ENCODE data around the gene TSNAXIP1. TPM values are rescaled to one million over a fixed set of nuclear protein-coding genes. Genes with fewer than 3 reads are reported as not detected.

TSNAXIP1 gene
- total RNA-seq, 1 donor = 1.8 TPM

DNA sequence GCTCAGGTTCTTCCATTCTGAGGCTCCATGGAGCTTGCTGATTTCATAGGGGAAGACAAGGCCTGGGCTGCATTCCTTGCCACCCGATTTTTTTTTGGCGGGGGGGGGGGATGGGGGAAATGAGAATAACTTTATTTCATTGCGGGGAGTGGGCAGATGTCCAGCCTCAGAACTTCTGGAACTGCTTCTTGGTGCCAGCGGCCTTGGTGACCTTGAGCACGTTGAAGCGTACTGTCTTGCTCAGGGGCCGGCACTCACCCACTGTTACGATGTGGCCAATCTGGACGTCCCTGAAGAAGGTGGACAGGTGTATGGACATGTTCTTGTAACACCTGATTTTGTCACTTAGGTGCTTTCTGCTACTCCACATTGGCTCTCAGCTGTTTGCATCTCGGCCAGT lies 49.1 kb downstream of the TSNAXIP1 start:
- no peaks in the 10 kb centered on the region for H3K27me3 ChIP-seq (ENCODE audit: insufficient read depth, low read length)
- no peak overlapping the region for H3K4me2 ChIP-seq (ENCODE audit: insufficient read depth, low read length)
- H3K4me1 ChIP-seq (ENCODE audit: insufficient read depth, low read length) = peaks cover 22% of the 10 kb centered on the region
- no peak for TF ChIP-seq CTCF (IDR thresholded peaks at IDR 0.05; ENCODE audit: extremely low read depth, low read depth, low read length)
- H4K20me1 ChIP-seq (ENCODE audit: insufficient read depth, low read length) = peaks cover 57% of the 10 kb centered on the region
- H3K4me3 ChIP-seq (ENCODE audit: insufficient read depth, low read length) = no peak overlapping the region
- H3K9me3 ChIP-seq (ENCODE audit: low read depth, low read length) = no peaks in the 10 kb centered on the region
- peaks cover 7% of the 10 kb centered on the region for H3K36me3 ChIP-seq (ENCODE audit: insufficient read depth, low read length)
- peak; percentile 58 for DNase-seq (ENCODE audit: insufficient read length, low spot score, missing footprints)
- H3K79me2 ChIP-seq (ENCODE audit: insufficient read depth, low read length) = peaks cover 94% of the 10 kb centered on the region
- H3K27ac ChIP-seq (ENCODE audit: low read depth, low read length) = no peak overlapping the region
- no peak overlapping the region for H2AFZ ChIP-seq (ENCODE audit: low read length)

DNA sequence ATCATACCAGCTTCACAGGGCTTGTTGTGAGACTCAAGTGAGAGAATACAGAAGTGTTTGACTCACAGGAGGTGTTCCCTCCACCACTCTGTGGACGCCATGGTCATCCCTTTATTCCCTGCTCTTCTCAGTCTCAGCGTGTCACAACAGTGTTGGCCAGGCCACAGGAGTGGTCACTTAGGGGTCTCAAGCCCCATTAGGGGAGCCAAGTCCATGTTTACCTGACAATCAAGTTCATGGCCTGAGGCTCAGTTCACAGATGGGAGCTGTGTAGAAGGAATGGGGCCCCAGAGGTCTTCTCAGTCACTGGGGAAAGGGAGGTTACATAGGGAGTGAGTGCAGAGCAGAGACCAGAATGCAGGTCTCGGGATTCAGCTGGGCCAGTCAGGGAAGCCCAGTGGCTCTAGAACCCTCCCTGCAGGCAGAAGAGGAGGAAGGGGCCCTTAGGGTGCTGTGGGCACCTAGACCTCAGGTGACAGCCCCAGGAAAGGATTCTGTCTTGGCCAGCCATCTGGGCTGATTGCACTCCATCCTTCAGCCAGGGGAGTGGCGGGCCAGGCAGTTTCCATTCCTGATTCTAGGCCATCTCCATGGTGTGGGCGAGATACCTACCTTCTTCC lies 50.3 kb downstream of the TSNAXIP1 start:
- Histone ChIP-seq H3K4me2 (ENCODE audit: insufficient read depth, low read length) (peak overlapping the region; percentile 49), H3K27me3 (ENCODE audit: insufficient read depth, low read length) (no peaks in the 10 kb centered on the region), H3K4me1 (ENCODE audit: insufficient read depth, low read length) (peaks cover 34% of the 10 kb centered on the region), H3K4me3 (ENCODE audit: insufficient read depth, low read length) (no peak overlapping the region), H3K36me3 (ENCODE audit: insufficient read depth, low read length) (peaks cover 17% of the 10 kb centered on the region), H3K27ac (ENCODE audit: low read depth, low read length) (peak overlapping the region; percentile 97), H2AFZ (ENCODE audit: low read length) (no peak overlapping the region), H4K20me1 (ENCODE audit: insufficient read depth, low read length) (peaks cover 62% of the 10 kb centered on the region), H3K79me2 (ENCODE audit: insufficient read depth, low read length) (peaks cover 94% of the 10 kb centered on the region), H3K9me3 (ENCODE audit: low read depth, low read length) (no peaks in the 10 kb centered on the region)
- TF ChIP-seq CTCF (IDR thresholded peaks at IDR 0.05; ENCODE audit: extremely low read depth, low read depth, low read length) = no peak
- no peak for DNase-seq (ENCODE audit: insufficient read length, low spot score, missing footprints)

GRCh38 chr16:67857547-67858233 lies 51.0 kb downstream of the TSNAXIP1 start:
- Histone ChIP-seq H4K20me1 (ENCODE audit: insufficient read depth, low read length) (peaks cover 62% of the 10 kb centered on the region), H3K4me1 (ENCODE audit: insufficient read depth, low read length) (peaks cover 41% of the 10 kb centered on the region), H3K79me2 (ENCODE audit: insufficient read depth, low read length) (peaks cover 96% of the 10 kb centered on the region), H3K4me2 (ENCODE audit: insufficient read depth, low read length) (peak overlapping the region; percentile 49), H2AFZ (ENCODE audit: low read length) (no peak overlapping the region), H3K4me3 (ENCODE audit: insufficient read depth, low read length) (no peak overlapping the region), H3K27me3 (ENCODE audit: insufficient read depth, low read length) (no peaks in the 10 kb centered on the region), H3K36me3 (ENCODE audit: insufficient read depth, low read length) (peaks cover 17% of the 10 kb centered on the region), H3K9me3 (ENCODE audit: low read depth, low read length) (no peaks in the 10 kb centered on the region), H3K27ac (ENCODE audit: low read depth, low read length) (peak overlapping the region; percentile 97)
- TF ChIP-seq CTCF (IDR thresholded peaks at IDR 0.05; ENCODE audit: extremely low read depth, low read depth, low read length) = no peak
- DNase-seq (ENCODE audit: insufficient read length, low spot score, missing footprints) = peak; percentile 98

DNA sequence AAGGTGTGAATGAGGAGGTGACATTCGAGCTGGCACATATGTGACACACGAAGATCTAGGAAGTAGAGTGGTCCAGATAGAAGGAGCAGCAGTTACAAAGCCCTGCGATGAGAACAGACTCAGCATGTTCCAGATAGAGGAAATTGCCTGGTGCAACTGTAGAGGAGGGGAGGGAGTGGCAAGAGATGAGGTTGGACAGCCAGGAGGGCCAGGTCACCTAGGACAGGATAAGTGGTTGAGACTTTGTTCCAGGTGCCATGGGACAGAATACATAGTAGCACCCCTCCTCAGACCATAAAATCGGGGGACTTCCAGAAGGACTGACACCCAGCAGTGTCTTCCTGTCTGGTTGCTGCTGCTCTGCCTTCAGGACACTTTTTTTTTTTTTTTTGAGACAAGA lies 51.8 kb downstream of the TSNAXIP1 start:
- DNase-seq (ENCODE audit: insufficient read length, low spot score, missing footprints) = no peak
- Histone ChIP-seq H4K20me1 (ENCODE audit: insufficient read depth, low read length) (peaks cover 65% of the 10 kb centered on the region), H3K27ac (ENCODE audit: low read depth, low read length) (peak overlapping the region; percentile 97), H3K79me2 (ENCODE audit: insufficient read depth, low read length) (peaks cover 94% of the 10 kb centered on the region), H3K4me2 (ENCODE audit: insufficient read depth, low read length) (no peak overlapping the region), H3K27me3 (ENCODE audit: insufficient read depth, low read length) (no peaks in the 10 kb centered on the region), H3K9me3 (ENCODE audit: low read depth, low read length) (no peaks in the 10 kb centered on the region), H3K4me3 (ENCODE audit: insufficient read depth, low read length) (no peak overlapping the region), H3K4me1 (ENCODE audit: insufficient read depth, low read length) (peaks cover 48% of the 10 kb centered on the region), H2AFZ (ENCODE audit: low read length) (no peak overlapping the region), H3K36me3 (ENCODE audit: insufficient read depth, low read length) (peaks cover 17% of the 10 kb centered on the region)
- TF ChIP-seq CTCF (IDR thresholded peaks at IDR 0.05; ENCODE audit: extremely low read depth, low read depth, low read length) = no peak
